ENCODE measurements around the gene CAPN6. TPM values are rescaled to one million over a fixed set of nuclear protein-coding genes. Genes with fewer than 3 reads are reported as not detected.

Gene CAPN6
- polyA plus RNA-seq (2013): 0.07 TPM

GRCh38 chrX:111270339-111270738 is at the start of gene CAPN6:
Gene CAPN6, minus strand, starts transcription at chrX:111270483. Its CDS starts 6,547 bp downstream, at chrX:111263936.
- Histone ChIP-seq H3K36me3 (ENCODE audit: control insufficient read depth in 4 of 4, insufficient read depth in 4 of 4, low read length in 3 of 4) (no peaks in the 10 kb centered on the region), H3K27me3 (replicated peaks in 2 of 5; ENCODE audit: control insufficient read depth in 4 of 5, insufficient read depth in 5 of 5, low read length in 4 of 5) (peaks cover 0 to 8% (median 0%) of the 10 kb centered on the region in 5 experiments), H3K9me3 (ENCODE audit: control extremely low read depth in 1 of 5, control insufficient read depth in 4 of 5, insufficient read depth in 2 of 5, low read depth in 1 of 5, low read length in 4 of 5) (no peaks in the 10 kb centered on the region), H3K4me3 (ENCODE audit: control insufficient read depth in 1 of 7, extremely low read depth in 1 of 7, insufficient read depth in 4 of 7, low read depth in 2 of 7, low read length in 6 of 7) (no peak within 1 kb of the TSS), H3K27ac (ENCODE audit: insufficient read depth in 1 of 2, low read depth in 1 of 2, low read length in 2 of 2, poor library complexity in 1 of 2, severe bottlenecking in 2 of 2) (no peak within 1 kb of the TSS), H3K4me1 (ENCODE audit: control extremely low read depth in 1 of 4, control insufficient read depth in 4 of 4, insufficient read depth in 4 of 4, low read length in 3 of 4) (no peaks in the 10 kb centered on the region)
- 45% methylated on average over 6 of the region's 8 CpGs for WGBS (ENCODE audit: insufficient coverage)
- ChIA-PET CTCF (no interaction called here), POLR2A (no interaction called here)
- peak in 1 of 3 donors; percentile 1 for DNase-seq

GRCh38 chrX:111319451-111319850 is 49.2 kb upstream of the CAPN6 start:
- H3K36me3 ChIP-seq (ENCODE audit: control insufficient read depth in 4 of 4, insufficient read depth in 4 of 4, low read length in 3 of 4): no peaks in the 10 kb centered on the region
- H3K27me3 ChIP-seq (replicated peaks in 2 of 5; ENCODE audit: control insufficient read depth in 4 of 5, insufficient read depth in 5 of 5, low read length in 4 of 5): peaks cover 0 to 5% (median 0%) of the 10 kb centered on the region in 5 experiments
- 52% methylated on average over 2 of the region's 4 CpGs for WGBS (ENCODE audit: insufficient coverage)
- H3K4me3 ChIP-seq (ENCODE audit: control insufficient read depth in 1 of 7, extremely low read depth in 1 of 7, insufficient read depth in 4 of 7, low read depth in 2 of 7, low read length in 6 of 7): no peak overlapping the region
- CTCF ChIA-PET: no interaction called here
- no peaks in the 10 kb centered on the region for H3K9me3 ChIP-seq (ENCODE audit: control extremely low read depth in 1 of 5, control insufficient read depth in 4 of 5, insufficient read depth in 2 of 5, low read depth in 1 of 5, low read length in 4 of 5)
- H3K4me1 ChIP-seq (ENCODE audit: control extremely low read depth in 1 of 4, control insufficient read depth in 4 of 4, insufficient read depth in 4 of 4, low read length in 3 of 4): no peaks in the 10 kb centered on the region
- POLR2A ChIA-PET: no interaction called here
- DNase-seq: no peak
- no peak overlapping the region for H3K27ac ChIP-seq (ENCODE audit: insufficient read depth in 1 of 2, low read depth in 1 of 2, low read length in 2 of 2, poor library complexity in 1 of 2, severe bottlenecking in 2 of 2)

GRCh38 chrX:111318901-111319300 is 48.6 kb upstream of the CAPN6 start:
- Histone ChIP-seq H3K9me3 (ENCODE audit: control extremely low read depth in 1 of 5, control insufficient read depth in 4 of 5, insufficient read depth in 2 of 5, low read depth in 1 of 5, low read length in 4 of 5) (peaks cover 0 to 2% (median 0%) of the 10 kb centered on the region in 5 experiments), H3K36me3 (ENCODE audit: control insufficient read depth in 4 of 4, insufficient read depth in 4 of 4, low read length in 3 of 4) (no peaks in the 10 kb centered on the region), H3K4me3 (ENCODE audit: control insufficient read depth in 1 of 7, extremely low read depth in 1 of 7, insufficient read depth in 4 of 7, low read depth in 2 of 7, low read length in 6 of 7) (no peak overlapping the region), H3K27ac (ENCODE audit: insufficient read depth in 1 of 2, low read depth in 1 of 2, low read length in 2 of 2, poor library complexity in 1 of 2, severe bottlenecking in 2 of 2) (no peak overlapping the region), H3K27me3 (replicated peaks in 2 of 5; ENCODE audit: control insufficient read depth in 4 of 5, insufficient read depth in 5 of 5, low read length in 4 of 5) (peaks cover 0 to 9% (median 0%) of the 10 kb centered on the region in 5 experiments), H3K4me1 (ENCODE audit: control extremely low read depth in 1 of 4, control insufficient read depth in 4 of 4, insufficient read depth in 4 of 4, low read length in 3 of 4) (no peaks in the 10 kb centered on the region)
- DNase-seq: no peak
- ChIA-PET POLR2A (no interaction called here), CTCF (no interaction called here)

GRCh38 chrX:111309083-111309482 is 38.8 kb upstream of the CAPN6 start:
- H3K4me3 ChIP-seq (ENCODE audit: control insufficient read depth in 1 of 7, extremely low read depth in 1 of 7, insufficient read depth in 4 of 7, low read depth in 2 of 7, low read length in 6 of 7): no peak overlapping the region
- no peaks in the 10 kb centered on the region for H3K4me1 ChIP-seq (ENCODE audit: control extremely low read depth in 1 of 4, control insufficient read depth in 4 of 4, insufficient read depth in 4 of 4, low read length in 3 of 4)
- H3K36me3 ChIP-seq (ENCODE audit: control insufficient read depth in 4 of 4, insufficient read depth in 4 of 4, low read length in 3 of 4): no peaks in the 10 kb centered on the region
- peaks cover 0 to 2% (median 0%) of the 10 kb centered on the region in 5 experiments for H3K27me3 ChIP-seq (replicated peaks in 2 of 5; ENCODE audit: control insufficient read depth in 4 of 5, insufficient read depth in 5 of 5, low read length in 4 of 5)
- no peak overlapping the region for H3K27ac ChIP-seq (ENCODE audit: insufficient read depth in 1 of 2, low read depth in 1 of 2, low read length in 2 of 2, poor library complexity in 1 of 2, severe bottlenecking in 2 of 2)
- DNase-seq: no peak
- POLR2A ChIA-PET: no interaction called here
- peaks cover 0 to 1% (median 0%) of the 10 kb centered on the region in 5 experiments for H3K9me3 ChIP-seq (ENCODE audit: control extremely low read depth in 1 of 5, control insufficient read depth in 4 of 5, insufficient read depth in 2 of 5, low read depth in 1 of 5, low read length in 4 of 5)
- CTCF ChIA-PET: no interaction called here
- WGBS (ENCODE audit: insufficient coverage): 58% methylated on average over 2 of the region's 2 CpGs

- no peaks in the 10 kb centered on the region for H3K4me1 ChIP-seq (ENCODE audit: control extremely low read depth in 1 of 4, control insufficient read depth in 4 of 4, insufficient read depth in 4 of 4, low read length in 3 of 4)
- CTCF ChIA-PET: no interaction called here
- H3K36me3 ChIP-seq (ENCODE audit: control insufficient read depth in 4 of 4, insufficient read depth in 4 of 4, low read length in 3 of 4): no peaks in the 10 kb centered on the region
- POLR2A ChIA-PET: no interaction called here
- no peaks in the 10 kb centered on the region for H3K27me3 ChIP-seq (replicated peaks in 2 of 5; ENCODE audit: control insufficient read depth in 4 of 5, insufficient read depth in 5 of 5, low read length in 4 of 5)
- no peaks in the 10 kb centered on the region for H3K9me3 ChIP-seq (ENCODE audit: control extremely low read depth in 1 of 5, control insufficient read depth in 4 of 5, insufficient read depth in 2 of 5, low read depth in 1 of 5, low read length in 4 of 5)
- 83% methylated on average over 1 of the region's 3 CpGs for WGBS (ENCODE audit: insufficient coverage)
- DNase-seq: no peak
- no peak overlapping the region for H3K27ac ChIP-seq (ENCODE audit: insufficient read depth in 1 of 2, low read depth in 1 of 2, low read length in 2 of 2, poor library complexity in 1 of 2, severe bottlenecking in 2 of 2)
- H3K4me3 ChIP-seq (ENCODE audit: control insufficient read depth in 1 of 7, extremely low read depth in 1 of 7, insufficient read depth in 4 of 7, low read depth in 2 of 7, low read length in 6 of 7): no peak overlapping the region
Measured at GRCh38 chrX:111308039-111308438, 37.8 kb upstream of the CAPN6 start.

GRCh38 chrX:111302284-111302683 is 32.0 kb upstream of the CAPN6 start:
- Histone ChIP-seq H3K4me3 (ENCODE audit: control insufficient read depth in 1 of 7, extremely low read depth in 1 of 7, insufficient read depth in 4 of 7, low read depth in 2 of 7, low read length in 6 of 7) (no peak overlapping the region), H3K4me1 (ENCODE audit: control extremely low read depth in 1 of 4, control insufficient read depth in 4 of 4, insufficient read depth in 4 of 4, low read length in 3 of 4) (no peaks in the 10 kb centered on the region), H3K27ac (ENCODE audit: insufficient read depth in 1 of 2, low read depth in 1 of 2, low read length in 2 of 2, poor library complexity in 1 of 2, severe bottlenecking in 2 of 2) (no peak overlapping the region), H3K9me3 (ENCODE audit: control extremely low read depth in 1 of 5, control insufficient read depth in 4 of 5, insufficient read depth in 2 of 5, low read depth in 1 of 5, low read length in 4 of 5) (no peaks in the 10 kb centered on the region), H3K36me3 (ENCODE audit: control insufficient read depth in 4 of 4, insufficient read depth in 4 of 4, low read length in 3 of 4) (no peaks in the 10 kb centered on the region), H3K27me3 (replicated peaks in 2 of 5; ENCODE audit: control insufficient read depth in 4 of 5, insufficient read depth in 5 of 5, low read length in 4 of 5) (no peaks in the 10 kb centered on the region)
- ChIA-PET POLR2A (no interaction called here), CTCF (no interaction called here)
- DNase-seq: no peak
- WGBS (ENCODE audit: insufficient coverage): 56% methylated on average over 2 of the region's 2 CpGs

GRCh38 chrX:111288841-111289240 is 18.6 kb upstream of the CAPN6 start:
- Histone ChIP-seq H3K9me3 (ENCODE audit: control extremely low read depth in 1 of 5, control insufficient read depth in 4 of 5, insufficient read depth in 2 of 5, low read depth in 1 of 5, low read length in 4 of 5) (no peaks in the 10 kb centered on the region), H3K36me3 (ENCODE audit: control insufficient read depth in 4 of 4, insufficient read depth in 4 of 4, low read length in 3 of 4) (no peaks in the 10 kb centered on the region), H3K4me3 (ENCODE audit: control insufficient read depth in 1 of 7, extremely low read depth in 1 of 7, insufficient read depth in 4 of 7, low read depth in 2 of 7, low read length in 6 of 7) (no peak overlapping the region), H3K27ac (ENCODE audit: insufficient read depth in 1 of 2, low read depth in 1 of 2, low read length in 2 of 2, poor library complexity in 1 of 2, severe bottlenecking in 2 of 2) (no peak overlapping the region), H3K27me3 (replicated peaks in 2 of 5; ENCODE audit: control insufficient read depth in 4 of 5, insufficient read depth in 5 of 5, low read length in 4 of 5) (peaks cover 0 to 14% (median 0%) of the 10 kb centered on the region in 5 experiments), H3K4me1 (ENCODE audit: control extremely low read depth in 1 of 4, control insufficient read depth in 4 of 4, insufficient read depth in 4 of 4, low read length in 3 of 4) (no peaks in the 10 kb centered on the region)
- WGBS (ENCODE audit: insufficient coverage): 90% methylated on average over 1 of the region's 3 CpGs
- ChIA-PET CTCF (no interaction called here), POLR2A (no interaction called here)
- no peak for DNase-seq

Data from common myeloid progenitor, CD34-positive (primary cell).